ENCODE data around the gene EPHA2. TPM values are rescaled to one million over a fixed set of nuclear protein-coding genes. Genes with fewer than 3 reads are reported as not detected.

The EPHA2 gene
- total and polyA plus RNA-seq, 4 donors = 17.5 to 35.6 (median 20.5) TPM

DNA sequence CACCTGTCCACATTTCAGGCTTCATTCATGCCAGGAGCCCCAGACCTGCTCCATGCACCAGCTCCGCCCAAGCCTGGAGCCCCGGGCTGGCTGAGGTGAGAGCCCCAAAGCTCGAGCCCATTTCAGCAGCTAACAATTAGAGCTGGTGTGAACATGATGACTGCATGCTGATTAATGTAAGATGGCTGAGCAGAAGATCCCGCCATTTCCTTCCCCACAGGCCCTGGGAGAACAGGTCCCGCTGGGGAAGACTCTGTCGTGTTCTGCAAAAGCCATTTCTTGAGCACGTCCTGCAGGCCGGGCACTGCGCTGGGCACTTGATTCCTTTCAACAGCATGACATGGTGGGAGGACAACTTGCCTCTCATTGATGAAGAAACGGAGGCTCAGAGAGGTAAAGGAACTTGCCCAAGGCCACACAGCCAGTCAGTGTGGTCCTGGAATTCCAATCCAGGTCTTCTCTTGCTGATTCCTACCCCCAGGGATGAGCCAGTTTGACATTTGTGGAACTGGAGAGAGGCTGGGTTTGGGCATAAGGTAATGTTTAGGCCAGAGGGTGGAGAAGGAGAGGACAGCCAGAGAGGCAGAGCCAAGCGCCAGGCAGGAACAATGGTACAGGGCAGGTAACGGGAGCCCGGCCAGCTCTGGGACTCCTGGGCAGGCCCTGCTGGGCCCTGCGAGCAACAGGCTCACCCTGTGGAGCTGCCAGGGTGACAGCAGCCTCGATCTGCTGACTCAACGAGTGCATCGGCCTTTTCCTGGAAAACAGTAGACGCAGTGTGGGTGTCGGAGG lies 28.1 kb upstream of the EPHA2 start:
- Histone ChIP-seq H3K27ac (ENCODE audit: low read depth in 1 of 2, low read length in 1 of 2) (peak overlapping the region in 1 of 2 donors; percentile 1), H3K4me3 (no peak overlapping the region), H3K36me3 (ENCODE audit: control insufficient read depth in 4 of 4, insufficient read depth in 4 of 4, low read length in 4 of 4) (no peaks in the 10 kb centered on the region), H3K9me3 (ENCODE audit: control insufficient read depth in 4 of 4, insufficient read depth in 3 of 4, low read length in 3 of 4) (no peaks in the 10 kb centered on the region), H3K27me3 (ENCODE audit: control insufficient read depth in 3 of 3, insufficient read depth in 3 of 3, low read length in 2 of 3) (no peaks in the 10 kb centered on the region), H3K4me1 (ENCODE audit: control insufficient read depth in 5 of 5, insufficient read depth in 5 of 5, low read length in 5 of 5) (peaks cover 0 to 16% (median 11%) of the 10 kb centered on the region in 5 donors), H3K9ac (ENCODE audit: insufficient read depth in 1 of 2, low read length in 2 of 2) (no peak overlapping the region)
- TF ChIP-seq, protein P1, sequence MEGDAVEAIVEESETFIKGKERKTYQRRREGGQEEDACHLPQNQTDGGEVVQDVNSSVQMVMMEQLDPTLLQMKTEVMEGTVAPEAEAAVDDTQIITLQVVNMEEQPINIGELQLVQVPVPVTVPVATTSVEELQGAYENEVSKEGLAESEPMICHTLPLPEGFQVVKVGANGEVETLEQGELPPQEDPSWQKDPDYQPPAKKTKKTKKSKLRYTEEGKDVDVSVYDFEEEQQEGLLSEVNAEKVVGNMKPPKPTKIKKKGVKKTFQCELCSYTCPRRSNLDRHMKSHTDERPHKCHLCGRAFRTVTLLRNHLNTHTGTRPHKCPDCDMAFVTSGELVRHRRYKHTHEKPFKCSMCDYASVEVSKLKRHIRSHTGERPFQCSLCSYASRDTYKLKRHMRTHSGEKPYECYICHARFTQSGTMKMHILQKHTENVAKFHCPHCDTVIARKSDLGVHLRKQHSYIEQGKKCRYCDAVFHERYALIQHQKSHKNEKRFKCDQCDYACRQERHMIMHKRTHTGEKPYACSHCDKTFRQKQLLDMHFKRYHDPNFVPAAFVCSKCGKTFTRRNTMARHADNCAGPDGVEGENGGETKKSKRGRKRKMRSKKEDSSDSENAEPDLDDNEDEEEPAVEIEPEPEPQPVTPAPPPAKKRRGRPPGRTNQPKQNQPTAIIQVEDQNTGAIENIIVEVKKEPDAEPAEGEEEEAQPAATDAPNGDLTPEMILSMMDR (IDR thresholded peaks at IDR 0.05; ENCODE audit: control extremely low read depth, extremely low read depth) = no peak
- WGBS, 2 donors = 83 to 85% methylated on average over 19 of the region's 19 CpGs
- DNase-seq = no peak
- ATAC-seq (ENCODE audit: insufficient read depth, low FRiP score) = no peak

DNA sequence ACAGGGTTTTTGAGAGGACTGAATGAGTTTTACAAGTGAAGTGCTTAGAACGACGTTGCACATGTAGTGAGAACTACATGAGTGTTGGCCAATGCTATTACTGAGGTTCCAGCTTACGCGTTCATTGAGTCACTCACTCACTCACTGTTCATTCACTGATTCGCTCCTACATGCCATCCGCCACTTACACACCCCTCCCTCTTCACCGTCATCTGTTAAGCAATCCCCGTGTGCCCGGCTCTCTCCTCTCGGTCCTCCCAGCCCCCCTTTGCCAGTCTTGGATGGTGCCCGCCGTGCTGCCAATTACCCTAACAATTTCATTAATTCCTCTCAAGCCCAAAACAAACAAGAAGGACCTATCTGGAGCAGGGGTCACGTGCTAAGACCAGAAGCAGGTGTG lies 27.3 kb upstream of the EPHA2 start:
- H3K9me3 ChIP-seq (ENCODE audit: control insufficient read depth in 4 of 4, insufficient read depth in 3 of 4, low read length in 3 of 4) = no peaks in the 10 kb centered on the region
- H3K36me3 ChIP-seq (ENCODE audit: control insufficient read depth in 4 of 4, insufficient read depth in 4 of 4, low read length in 4 of 4) = no peaks in the 10 kb centered on the region
- ATAC-seq (ENCODE audit: insufficient read depth, low FRiP score) (peak; percentile 75), DNase-seq (peak; percentile 34 to 73 (median 43))
- H3K27me3 ChIP-seq (ENCODE audit: control insufficient read depth in 3 of 3, insufficient read depth in 3 of 3, low read length in 2 of 3) = no peaks in the 10 kb centered on the region
- peak overlapping the region in 1 of 2 donors; percentile 1 for H3K27ac ChIP-seq (ENCODE audit: low read depth in 1 of 2, low read length in 1 of 2)
- H3K9ac ChIP-seq (ENCODE audit: insufficient read depth in 1 of 2, low read length in 2 of 2) = no peak overlapping the region
- TF ChIP-seq, protein P1 (IDR thresholded peaks at IDR 0.05; ENCODE audit: control extremely low read depth, extremely low read depth) = no peak
- no peak overlapping the region for H3K4me3 ChIP-seq
- peaks cover 0 to 20% (median 15%) of the 10 kb centered on the region in 5 donors for H3K4me1 ChIP-seq (ENCODE audit: control insufficient read depth in 5 of 5, insufficient read depth in 5 of 5, low read length in 5 of 5)
- WGBS, 2 donors = 54 to 62% methylated on average over 13 of the region's 13 CpGs

DNA sequence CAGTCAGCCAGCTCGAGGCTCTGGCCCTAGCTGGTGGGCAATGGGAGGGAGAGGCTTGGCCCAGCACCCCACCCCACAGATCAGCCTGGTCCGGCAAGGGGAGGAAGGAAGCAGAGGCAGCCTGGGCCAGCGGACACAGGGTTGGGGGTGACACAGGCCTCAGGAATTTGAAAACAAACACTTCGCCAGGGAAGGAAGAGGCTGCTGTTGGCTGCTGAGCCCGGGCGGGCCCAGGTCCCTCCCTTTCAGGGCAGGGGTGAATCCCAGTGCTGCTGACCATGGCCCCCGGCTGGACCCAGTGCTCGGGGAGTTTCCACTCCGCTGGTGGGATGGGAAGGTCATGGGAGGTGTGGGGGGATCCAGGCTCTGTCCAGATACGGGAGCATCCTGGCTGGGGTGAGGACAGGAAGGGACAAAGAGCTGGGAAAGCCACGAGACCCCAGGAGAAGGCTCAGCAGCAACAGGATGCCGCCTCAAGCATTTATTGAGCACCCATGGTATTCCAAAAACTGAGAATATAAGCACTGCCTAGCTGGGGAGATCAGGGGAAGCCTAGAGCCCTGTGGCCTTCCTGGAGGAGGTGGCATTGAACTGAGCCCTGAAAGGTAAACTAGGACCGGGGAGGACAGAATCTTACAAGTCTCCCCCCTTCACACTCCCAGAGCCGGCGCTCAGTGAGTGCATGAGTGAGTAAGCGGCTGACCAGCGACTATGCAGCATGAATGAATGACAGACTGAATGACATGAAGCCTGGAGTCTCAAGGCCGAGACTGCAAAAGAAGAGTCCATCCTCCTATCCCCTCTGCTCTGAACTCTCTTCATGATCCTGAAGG lies 26.2 kb upstream of the EPHA2 start:
- peak; percentile 90 to 96 (median 93) for DNase-seq
- Histone ChIP-seq H3K27ac (ENCODE audit: low read depth in 1 of 2, low read length in 1 of 2) (peak overlapping the region; percentile 86 to 94), H3K9me3 (ENCODE audit: control insufficient read depth in 4 of 4, insufficient read depth in 3 of 4, low read length in 3 of 4) (no peaks in the 10 kb centered on the region), H3K9ac (ENCODE audit: insufficient read depth in 1 of 2, low read length in 2 of 2) (peak overlapping the region in 1 of 2 donors; percentile 59), H3K36me3 (ENCODE audit: control insufficient read depth in 4 of 4, insufficient read depth in 4 of 4, low read length in 4 of 4) (no peaks in the 10 kb centered on the region), H3K27me3 (ENCODE audit: control insufficient read depth in 3 of 3, insufficient read depth in 3 of 3, low read length in 2 of 3) (no peaks in the 10 kb centered on the region), H3K4me1 (ENCODE audit: control insufficient read depth in 5 of 5, insufficient read depth in 5 of 5, low read length in 5 of 5) (peaks cover 0 to 23% (median 13%) of the 10 kb centered on the region in 5 donors), H3K4me3 (no peak overlapping the region)
- peak; percentile 86 for ATAC-seq (ENCODE audit: insufficient read depth, low FRiP score)
- TF ChIP-seq, protein P1 (IDR thresholded peaks at IDR 0.05; ENCODE audit: control extremely low read depth, extremely low read depth) = no peak
- WGBS, 2 donors = 40 to 67% methylated on average over 17 to 18 of the region's 18 CpGs

Data from lung (tissue), 12 donors.